Measurements from ENCODE around the gene EARS2. TPM values are rescaled to one million over a fixed set of nuclear protein-coding genes. Genes with fewer than 3 reads are reported as not detected.

EARS2 gene
- total and polyA plus RNA-seq, 2 of the 4 experiments (the other 2 are of a cell fraction) = 28.1 to 37.8 TPM

- BruUV-seq (replicated peaks) = no TSS peak
- 100% methylated on average over 2 of the region's 8 CpGs; no CpG with 5 or more reads in 1 of the 2 experiments for WGBS, 2 experiments (ENCODE audit: extremely low coverage in 2 of 2, insufficient read length in 1 of 2)
- Histone ChIP-seq H2BK15ac (ENCODE audit: low read depth, low read length) (no peak overlapping the region), H4K91ac (ENCODE audit: insufficient read depth, low read depth, low read length) (no peak overlapping the region), H3K9me3 (ENCODE audit: control insufficient read depth, insufficient read depth, low read length) (no peaks in the 10 kb centered on the region), H2BK120ac (ENCODE audit: low read depth, low read length) (no peak overlapping the region), H3K4ac (ENCODE audit: low read depth, low read length) (no peak overlapping the region), H3K27ac (ENCODE audit: insufficient read depth, low read length) (no peak overlapping the region), H3K23ac (ENCODE audit: low read depth, low read length) (no peak overlapping the region), H3K18ac (ENCODE audit: low read depth, low read length) (no peak overlapping the region), H4K20me1 (ENCODE audit: insufficient read depth, low read length) (peaks cover 7% of the 10 kb centered on the region; the same call in 1 of the 2 replicates), H4K5ac (ENCODE audit: low read depth, low read length) (no peak overlapping the region), H3K4me3 (ENCODE audit: insufficient read depth, low read depth, low read length) (no peak overlapping the region), H3K79me1 (ENCODE audit: low read depth in 1 of 2, low read length in 2 of 2) (peaks cover 32 to 38% of the 10 kb centered on the region in 2 experiments), H3K4me1 (ENCODE audit: control insufficient read depth, insufficient read depth, low read length) (no peaks in the 10 kb centered on the region), H3K4me2 (ENCODE audit: low read depth, low read length) (no peak overlapping the region), H2AK5ac (ENCODE audit: low read depth, low read length) (no peak overlapping the region), H3K27me3 (ENCODE audit: control insufficient read depth, insufficient read depth, low read length) (no peaks in the 10 kb centered on the region), H3K9ac (ENCODE audit: low read depth, low read length) (no peak overlapping the region), H3K14ac (replicated peaks; ENCODE audit: low read depth, low read length) (no peak overlapping the region), H2BK20ac (ENCODE audit: low read depth, low read length) (no peak overlapping the region), H4K8ac (ENCODE audit: low read depth in 2 of 2, low read length in 2 of 2) (no peak overlapping the region), H3K56ac (ENCODE audit: extremely low read depth, insufficient read depth, low read length) (no peak overlapping the region), H2AFZ (replicated peaks; ENCODE audit: low read length, poor library complexity) (no peak overlapping the region), H2AK9ac (replicated peaks; ENCODE audit: low read depth, low read length, poor library complexity) (no peak overlapping the region), H3K9me1 (ENCODE audit: insufficient read depth, low read length) (peaks cover 3% of the 10 kb centered on the region; the same call in 1 of the 2 replicates), H2BK5ac (ENCODE audit: low read depth, low read length, poor library complexity, severe bottlenecking) (no peak overlapping the region), H3K36me3 (ENCODE audit: control insufficient read depth, insufficient read depth, low read length) (peaks cover 82% of the 10 kb centered on the region)
- POLR2A ChIA-PET (ENCODE audit: unreplicated experiment) = no interaction called here
- no peak for ATAC-seq (ENCODE audit: low read depth)
- CTCF ChIA-PET = interaction anchor here (0.6 kb wide), 1 partner anchor 51 kb away, joined by 3 read pairs; no protein-coding TSS in a partner anchor
- TF ChIP-seq, protein P1, sequence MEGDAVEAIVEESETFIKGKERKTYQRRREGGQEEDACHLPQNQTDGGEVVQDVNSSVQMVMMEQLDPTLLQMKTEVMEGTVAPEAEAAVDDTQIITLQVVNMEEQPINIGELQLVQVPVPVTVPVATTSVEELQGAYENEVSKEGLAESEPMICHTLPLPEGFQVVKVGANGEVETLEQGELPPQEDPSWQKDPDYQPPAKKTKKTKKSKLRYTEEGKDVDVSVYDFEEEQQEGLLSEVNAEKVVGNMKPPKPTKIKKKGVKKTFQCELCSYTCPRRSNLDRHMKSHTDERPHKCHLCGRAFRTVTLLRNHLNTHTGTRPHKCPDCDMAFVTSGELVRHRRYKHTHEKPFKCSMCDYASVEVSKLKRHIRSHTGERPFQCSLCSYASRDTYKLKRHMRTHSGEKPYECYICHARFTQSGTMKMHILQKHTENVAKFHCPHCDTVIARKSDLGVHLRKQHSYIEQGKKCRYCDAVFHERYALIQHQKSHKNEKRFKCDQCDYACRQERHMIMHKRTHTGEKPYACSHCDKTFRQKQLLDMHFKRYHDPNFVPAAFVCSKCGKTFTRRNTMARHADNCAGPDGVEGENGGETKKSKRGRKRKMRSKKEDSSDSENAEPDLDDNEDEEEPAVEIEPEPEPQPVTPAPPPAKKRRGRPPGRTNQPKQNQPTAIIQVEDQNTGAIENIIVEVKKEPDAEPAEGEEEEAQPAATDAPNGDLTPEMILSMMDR (conservative IDR thresholded peaks at IDR 0.05; ENCODE audit: low read depth, low read length) = no peak
- TF ChIP-seq FOS (IDR thresholded peaks at IDR 0.05; ENCODE audit: low read depth, low read length) (no peak), MXI1 (IDR thresholded peaks at IDR 0.05; ENCODE audit: borderline replicate concordance, low read depth, low read length) (no peak)
- in situ Hi-C loops (cut with MboI; ENCODE audit: low sequenced_read_pairs) = no loop called here
- intact Hi-C loops (cut with micrococcal nuclease) = no loop called here
- dilution Hi-C loops (cut with HindIII; ENCODE audit: low sequenced_read_pairs, unreplicated experiment) = no loop called here
- no peak for DNase-seq
Observed at GRCh38 chr16:23566724-23567123, 9.6 kb upstream of the EARS2 start.
